Rectal smooth muscle tissue (tissue), 1 donor: ENCODE results near the gene NUDT1.

Experiments
- H3K27ac ChIP-seq: one replicate; pipeline ENCODE4 v1.7.0; 2013; ENCODE audit warnings: low read depth, low read length, inconsistent platforms
- H3K27me3 ChIP-seq: one replicate; pipeline ENCODE4 v1.7.0; 2013; ENCODE audit warnings: low read length; ENCODE audit not compliant: control insufficient read depth, insufficient read depth
- H3K36me3 ChIP-seq: one replicate; pipeline ENCODE4 v1.7.0; 2013; ENCODE audit warnings: low read length; ENCODE audit not compliant: control insufficient read depth, insufficient read depth
- H3K4me1 ChIP-seq: one replicate; pipeline ENCODE4 v1.7.0; 2013; ENCODE audit warnings: low read length; ENCODE audit not compliant: control insufficient read depth, insufficient read depth
- H3K4me3 ChIP-seq: one replicate; pipeline ENCODE4 v1.7.0; 2013; ENCODE audit warnings: low read length
- H3K9ac ChIP-seq: one replicate; pipeline ENCODE4 v1.7.0; 2013; ENCODE audit warnings: low read length

The NUDT1 gene

GRCh38 chr7:2288503-2288902 lies 46.5 kb downstream of the NUDT1 start:
- Histone ChIP-seq H3K27ac (no peak overlapping the region), H3K4me1 (no peaks in the 10 kb centered on the region), H3K9ac (no peak overlapping the region), H3K36me3 (no peaks in the 10 kb centered on the region), H3K27me3 (no peaks in the 10 kb centered on the region), H3K4me3 (no peak overlapping the region)

DNA sequence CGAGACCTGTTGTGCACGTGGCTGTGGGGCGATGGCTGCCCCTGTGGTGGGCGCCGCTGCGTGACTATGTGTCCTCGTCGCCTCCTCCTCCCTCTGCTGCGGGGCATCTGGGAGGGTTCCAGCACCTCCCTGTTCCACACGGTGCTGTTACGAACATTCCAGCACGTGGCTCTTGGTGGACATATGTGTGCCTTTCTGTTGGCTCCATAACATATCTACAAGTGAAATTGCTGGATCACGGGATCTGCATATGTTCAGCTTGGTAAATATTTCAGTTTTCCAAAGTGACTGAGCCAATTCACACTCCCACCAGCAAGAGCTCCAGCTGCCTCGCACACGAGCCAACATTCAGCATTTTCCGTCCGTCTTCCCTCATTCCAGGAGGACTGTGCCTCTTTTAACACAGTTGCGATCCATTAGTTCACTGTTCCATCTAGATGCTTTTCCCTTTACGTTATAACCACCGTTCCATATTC lies 47.1 kb downstream of the NUDT1 start:
- Histone ChIP-seq H3K27ac (no peak overlapping the region), H3K36me3 (no peaks in the 10 kb centered on the region), H3K4me3 (no peak overlapping the region), H3K4me1 (no peaks in the 10 kb centered on the region), H3K9ac (no peak overlapping the region), H3K27me3 (no peaks in the 10 kb centered on the region)

- Histone ChIP-seq H3K27ac (no peak overlapping the region), H3K4me3 (no peak overlapping the region), H3K9ac (no peak overlapping the region), H3K27me3 (no peaks in the 10 kb centered on the region), H3K36me3 (no peaks in the 10 kb centered on the region), H3K4me1 (no peaks in the 10 kb centered on the region)
These were observed 47.6 kb downstream of the NUDT1 start for GRCh38 chr7:2289621-2290020.

DNA sequence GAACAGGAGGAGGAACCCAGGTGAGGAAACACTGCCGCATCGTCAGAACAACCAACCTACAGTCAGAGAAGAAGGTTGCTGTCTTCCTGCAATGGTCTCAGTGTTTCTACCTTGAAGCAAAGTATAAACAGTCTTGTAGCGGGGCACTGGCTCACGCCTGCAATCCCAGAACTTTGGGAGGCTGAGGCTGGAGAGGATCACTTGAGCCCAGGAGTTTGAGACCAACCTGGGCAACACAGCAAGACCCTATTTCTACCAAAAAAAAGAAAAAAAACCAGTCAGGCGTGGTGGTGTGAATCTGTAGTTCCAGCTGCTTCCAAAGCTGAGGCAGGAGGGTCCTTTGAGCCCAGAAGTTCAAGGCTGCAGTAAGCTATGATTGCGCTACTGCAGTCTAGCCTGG lies 48.9 kb downstream of the NUDT1 start:
- H3K4me1 ChIP-seq: no peaks in the 10 kb centered on the region
- no peak overlapping the region for H3K27ac ChIP-seq
- H3K9ac ChIP-seq: no peak overlapping the region
- no peaks in the 10 kb centered on the region for H3K36me3 ChIP-seq
- no peak overlapping the region for H3K4me3 ChIP-seq
- no peaks in the 10 kb centered on the region for H3K27me3 ChIP-seq

GRCh38 chr7:2295936-2296620 lies 54.1 kb downstream of the NUDT1 start:
- H3K4me1 ChIP-seq: no peaks in the 10 kb centered on the region
- H3K27ac ChIP-seq: no peak overlapping the region
- H3K4me3 ChIP-seq: no peak overlapping the region
- H3K36me3 ChIP-seq: no peaks in the 10 kb centered on the region
- H3K27me3 ChIP-seq: no peaks in the 10 kb centered on the region
- no peak overlapping the region for H3K9ac ChIP-seq

GRCh38 chr7:2296832-2297231 lies 54.8 kb downstream of the NUDT1 start:
- H3K4me1 ChIP-seq: no peaks in the 10 kb centered on the region
- H3K36me3 ChIP-seq: no peaks in the 10 kb centered on the region
- no peak overlapping the region for H3K9ac ChIP-seq
- no peak overlapping the region for H3K27ac ChIP-seq
- no peak overlapping the region for H3K4me3 ChIP-seq
- H3K27me3 ChIP-seq: no peaks in the 10 kb centered on the region

GRCh38 chr7:2299131-2299829 lies 57.3 kb downstream of the NUDT1 start:
- Histone ChIP-seq H3K36me3 (no peaks in the 10 kb centered on the region), H3K9ac (no peak overlapping the region), H3K4me3 (no peak overlapping the region), H3K27me3 (no peaks in the 10 kb centered on the region), H3K27ac (no peak overlapping the region), H3K4me1 (no peaks in the 10 kb centered on the region)

- Histone ChIP-seq H3K27me3 (no peaks in the 10 kb centered on the region), H3K4me1 (no peaks in the 10 kb centered on the region), H3K4me3 (no peak overlapping the region), H3K36me3 (no peaks in the 10 kb centered on the region), H3K27ac (no peak overlapping the region), H3K9ac (no peak overlapping the region)
These were observed 58.0 kb downstream of the NUDT1 start for GRCh38 chr7:2299870-2300512.
